ENCODE measurements around the gene RBM15.

The RBM15 gene

GRCh38 chr1:110350360-110350759, 11.2 kb downstream of the RBM15 start:
- no peak for DNase-seq

GRCh38 chr1:110355321-110355720, 16.1 kb downstream of the RBM15 start:
- DNase-seq = no peak

- no peak for DNase-seq
Observed at GRCh38 chr1:110356379-110356778, 17.2 kb downstream of the RBM15 start.

GRCh38 chr1:110360431-110360830, 21.3 kb downstream of the RBM15 start:
- DNase-seq = no peak

- no peak for DNase-seq
Observed at GRCh38 chr1:110361856-110362255, 22.7 kb downstream of the RBM15 start.

- DNase-seq = no peak
Observed at GRCh38 chr1:110364221-110364620, 25.0 kb downstream of the RBM15 start.

- no peak for DNase-seq
Observed at GRCh38 chr1:110370827-110371226, 31.6 kb downstream of the RBM15 start.

GRCh38 chr1:110375490-110375889, 36.3 kb downstream of the RBM15 start:
- DNase-seq = no peak

- no peak for DNase-seq
Observed at GRCh38 chr1:110380672-110381283, 41.6 kb downstream of the RBM15 start.

- no peak for DNase-seq
Observed at GRCh38 chr1:110383251-110383990, 44.2 kb downstream of the RBM15 start.

GRCh38 chr1:110384581-110385321, 45.6 kb downstream of the RBM15 start:
- no peak for DNase-seq

- no peak for DNase-seq
Observed at GRCh38 chr1:110385369-110385768, 46.2 kb downstream of the RBM15 start.

GRCh38 chr1:110387048-110387754, 48.0 kb downstream of the RBM15 start:
- no peak for DNase-seq

- DNase-seq = peak; percentile 73
Observed at GRCh38 chr1:110390096-110390495, 50.9 kb downstream of the RBM15 start.

GRCh38 chr1:110390692-110391245, 51.6 kb downstream of the RBM15 start, which contains the start of gene SLC16A4:
Gene SLC16A4, minus strand, starts transcription at chr1:110391026. Its CDS starts 1,703 bp downstream, at chr1:110389323.
- DNase-seq = peak; percentile 43

GRCh38 chr1:110393286-110393685, 54.1 kb downstream of the RBM15 start:
- no peak for DNase-seq

GRCh38 chr1:110393691-110394492, 54.7 kb downstream of the RBM15 start:
- DNase-seq = peak; percentile 59

GRCh38 chr1:110394493-110394820, 55.3 kb downstream of the RBM15 start:
- DNase-seq = no peak

Measured in amniotic stem cell (primary cell).